Suprapubic skin (tissue), 4 donors: ENCODE data around the gene HOXB9.

Experiments used
- CTCF ChIP-seq, 2 donors: fragments of 200-600 bp in 1 of 2; fragments of 450-650 bp in 1 of 2; sonication (generic) in 1 of 2; IDR thresholded peaks; one replicate each; pipeline ENCODE4 v1.5.1; 2016 to 2019; ENCODE audit warnings: antibody characterized with exemption in 2 of 2, mild to moderate bottlenecking in 1 of 2, moderate library complexity in 1 of 2
- EP300 ChIP-seq: sonication (generic); formaldehyde crosslinking; IDR thresholded peaks from one replicate; pipeline ENCODE4 v1.6.1; 2017; ENCODE audit warnings: antibody characterized with exemption
- POLR2A ChIP-seq, 2 donors: fragments of 450-650 bp; IDR thresholded peaks; one replicate each; pipeline ENCODE4 v1.6.1; 2017; ENCODE audit warnings: antibody characterized with exemption in 2 of 2, mild to moderate bottlenecking in 2 of 2, moderate library complexity in 2 of 2
- POLR2AphosphoS5 ChIP-seq, 3 donors: sonication (generic); formaldehyde crosslinking; IDR thresholded peaks; one replicate each; pipeline ENCODE4 v1.6.1; 2017; ENCODE audit warnings: antibody characterized with exemption in 3 of 3

GRCh38 chr17:48612854-48613691 is 13.1 kb downstream of the HOXB9 start:
- TF ChIP-seq POLR2A (IDR thresholded peaks at IDR 0.05) (no peak), EP300 (no peak), CTCF (IDR thresholded peaks at IDR 0.05) (peak in 1 of 2 donors; percentile 23), POLR2AphosphoS5 (IDR thresholded peaks at IDR 0.05) (no peak)
